NCI-H2227 (cell line): Measurements from ENCODE around the gene LCN15.
"Not testable (repeated sequence)": the region's sequence is repeated elsewhere in the genome, so short reads cannot be mapped to it uniquely, and the experiment has no call there.

Source experiments
- DNase-seq: peaks from one replicate; lab custom pipeline; 2025; ENCODE audit not compliant: unreplicated experiment; lab: John Stamatoyannopoulos, UW

Gene LCN15

DNA sequence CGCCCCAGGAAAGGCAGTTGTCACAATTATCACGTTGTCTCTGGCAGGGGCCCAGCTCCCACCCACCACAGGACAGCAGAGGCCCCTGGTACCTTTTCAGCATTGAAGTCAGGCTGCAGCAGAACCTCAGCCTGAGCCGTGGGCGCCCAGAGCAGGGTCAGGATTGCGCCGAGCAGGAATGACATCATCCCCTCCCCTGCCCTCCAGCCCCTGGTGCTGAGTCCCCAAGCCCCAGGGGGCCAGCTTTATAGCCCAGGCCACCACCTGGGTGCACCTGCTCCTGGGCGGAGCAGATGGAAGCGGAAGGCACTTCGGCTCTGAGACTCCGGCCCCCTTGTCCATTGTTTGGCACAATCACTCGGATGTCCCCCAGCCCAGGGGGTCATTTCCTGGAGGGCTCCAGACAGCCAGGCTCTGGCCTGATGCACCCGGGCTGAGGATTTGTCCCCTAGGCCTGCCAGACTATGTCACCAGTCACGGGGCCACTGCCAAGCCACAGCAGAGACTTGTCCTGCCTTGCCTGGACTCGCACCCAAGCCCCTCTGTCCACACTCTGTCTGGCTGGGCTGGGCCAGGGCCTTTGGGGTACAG, at the start of gene LCN15:
LCN15 (minus strand) TSS at position 218 of the 591 bp plus-strand sequence; CDS start at position 188, 30 bp downstream.
- DNase-seq, result no peak

DNA sequence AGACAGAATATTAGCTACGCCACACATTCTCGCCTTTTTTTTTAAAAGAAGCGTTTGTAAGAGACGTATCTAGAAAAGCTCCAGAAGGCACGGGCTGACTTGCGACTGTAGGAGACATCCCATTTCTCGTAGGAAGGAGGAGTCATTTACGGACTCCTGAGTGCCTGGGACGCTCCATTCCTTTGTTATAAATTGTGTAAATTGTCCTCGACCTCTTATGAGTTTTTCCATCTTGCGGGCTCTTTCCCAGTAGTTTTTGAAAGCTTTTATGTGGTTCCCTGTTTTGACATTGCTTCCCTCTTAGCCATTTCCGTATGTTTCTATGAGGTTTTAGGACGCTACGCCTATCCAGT, 44.5 kb upstream of the LCN15 start:
- peak; percentile 32 for DNase-seq

DNA sequence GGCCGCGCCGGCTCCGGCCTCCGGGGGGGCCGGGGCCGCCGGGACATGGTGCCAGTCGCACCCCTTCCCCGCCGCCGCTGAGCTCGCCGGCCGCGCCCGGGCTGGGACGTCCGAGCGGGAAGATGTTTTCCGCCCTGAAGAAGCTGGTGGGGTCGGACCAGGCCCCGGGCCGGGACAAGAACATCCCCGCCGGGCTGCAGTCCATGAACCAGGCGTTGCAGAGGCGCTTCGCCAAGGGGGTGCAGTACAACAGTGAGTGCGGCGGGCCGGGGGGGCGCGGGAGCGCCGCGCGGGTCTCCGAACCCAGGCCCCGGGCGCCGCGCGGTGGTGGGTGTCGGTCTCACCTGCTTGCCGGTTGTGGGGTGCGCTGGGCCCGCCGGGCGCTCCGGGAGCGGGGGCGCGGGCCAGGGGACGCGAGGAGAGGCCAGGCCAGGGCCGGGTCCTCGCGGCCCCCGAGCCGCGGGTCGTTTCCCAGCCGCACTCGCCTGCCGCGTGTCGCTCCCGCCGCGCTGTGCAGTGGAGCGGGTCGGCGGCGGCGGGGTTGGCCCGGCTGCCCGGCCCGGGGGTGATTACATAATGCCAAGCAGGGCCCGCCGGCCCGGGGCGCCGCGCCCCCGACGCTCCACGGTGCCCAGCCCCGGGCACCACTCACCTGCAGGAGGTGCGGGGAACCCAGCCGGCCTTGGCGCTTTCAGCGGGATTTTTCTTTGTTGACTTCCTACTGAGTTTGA, 43.9 kb upstream of the LCN15 start:
- DNase-seq, result no peak

- peak; percentile 79 for DNase-seq
Measured at GRCh38 chr9:136807281-136808074, 43.2 kb upstream of the LCN15 start, which contains the start of gene RABL6. Gene RABL6, plus strand, starts transcription at chr9:136807948. Its CDS starts 249 bp downstream, at chr9:136808197.

GRCh38 chr9:136806631-136807201, 42.4 kb upstream of the LCN15 start:
- DNase-seq, result no peak

DNA sequence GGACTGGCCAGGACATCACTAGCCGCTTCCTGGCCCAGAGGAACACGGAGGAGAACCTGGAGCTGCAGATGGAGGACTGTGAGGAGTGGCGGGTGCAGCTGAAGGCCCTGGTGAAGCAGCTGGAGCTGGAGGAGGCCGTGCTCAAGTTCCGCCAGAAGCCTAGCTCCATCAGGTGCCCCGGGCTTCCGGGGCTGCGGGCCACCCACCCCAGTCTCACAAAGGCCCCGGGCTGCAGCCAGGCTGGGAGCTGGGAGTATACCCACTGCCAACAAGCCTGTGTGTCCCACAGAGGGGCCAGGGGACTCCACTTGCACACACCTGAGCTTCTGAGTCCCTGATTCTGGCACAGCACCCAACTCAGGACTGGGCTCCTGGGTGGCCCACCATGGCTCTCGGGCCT, 41.7 kb upstream of the LCN15 start:
- DNase-seq, result no peak

DNA sequence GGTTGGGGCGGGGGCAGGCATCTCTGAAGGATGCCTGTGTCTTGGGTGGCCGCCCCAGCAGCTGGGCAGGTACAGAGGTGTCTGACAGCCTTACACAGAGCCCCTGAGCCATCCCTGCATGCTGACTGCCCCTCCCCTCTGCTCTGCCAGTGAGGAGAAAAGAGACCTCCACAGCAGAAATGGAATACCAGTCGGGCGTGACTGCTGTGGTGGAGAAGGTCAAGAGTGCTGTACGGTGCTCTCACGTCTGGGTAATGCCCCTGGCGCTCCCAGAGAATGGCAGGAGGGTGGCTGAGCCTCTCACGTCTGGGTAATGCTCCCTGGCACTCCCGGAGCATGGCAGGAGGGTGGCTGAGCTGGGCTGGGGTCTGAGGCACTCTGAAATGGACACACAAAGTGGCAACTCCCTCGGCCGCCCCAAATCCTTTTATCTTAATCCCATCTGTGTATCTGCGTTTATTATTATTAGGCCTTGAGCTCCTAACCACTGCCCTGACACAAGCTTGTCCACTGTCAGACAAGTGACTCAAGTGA, 41.0 kb upstream of the LCN15 start:
- DNase-seq, result no peak

- no peak for DNase-seq
Measured at GRCh38 chr9:136804509-136805206, 40.3 kb upstream of the LCN15 start.

DNA sequence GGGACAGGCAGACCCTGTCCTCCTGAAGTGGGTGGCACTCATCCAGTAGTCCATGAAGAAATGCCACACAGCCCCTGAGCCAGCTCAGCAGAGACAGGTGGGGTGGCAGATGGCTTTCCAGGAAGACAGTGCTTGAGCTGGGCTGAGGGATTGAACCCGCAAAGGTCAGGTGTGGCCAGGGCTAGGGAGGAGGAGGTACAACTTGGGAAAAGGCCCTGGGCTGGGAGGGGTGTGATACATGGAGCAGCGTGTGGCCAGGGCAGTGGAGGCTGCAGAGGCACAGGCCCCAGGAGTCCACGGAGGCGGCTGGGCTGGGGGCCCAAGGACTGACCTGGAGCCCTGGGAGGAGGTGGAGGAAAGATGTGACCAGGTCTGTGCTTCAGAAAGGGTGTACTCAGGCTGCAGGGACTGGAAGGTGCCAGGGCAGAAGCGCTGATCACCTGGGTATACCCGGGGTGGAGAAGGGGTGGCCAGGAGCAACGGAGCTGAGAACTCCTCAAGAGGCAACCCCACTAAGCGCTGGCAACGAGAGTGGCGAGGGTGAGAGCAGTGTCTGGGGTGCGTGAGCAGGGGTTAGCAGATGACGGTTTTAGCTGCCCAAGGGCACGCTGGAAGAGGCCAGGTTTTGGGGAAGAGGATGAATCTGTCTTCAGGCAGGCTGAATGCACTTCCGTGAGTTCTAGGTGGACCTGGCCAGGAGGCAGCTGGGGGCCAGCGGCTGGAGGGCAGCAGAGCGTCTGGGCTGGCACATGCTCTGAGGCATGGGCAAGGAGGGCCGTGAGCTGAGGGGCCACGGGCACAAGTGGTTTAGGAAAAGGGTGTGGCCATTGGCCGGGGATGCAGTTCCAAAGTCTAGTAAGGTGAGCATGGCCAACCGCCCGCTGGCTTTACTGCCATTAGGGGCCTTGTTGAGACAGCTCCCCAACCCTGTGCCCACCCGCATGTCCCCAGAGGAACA, 39.5 kb upstream of the LCN15 start:
- DNase-seq, result no peak

GRCh38 chr9:136803009-136803550, 38.8 kb upstream of the LCN15 start:
- DNase-seq, result not testable (repeated sequence)

GRCh38 chr9:136802321-136802720, 38.0 kb upstream of the LCN15 start:
- DNase-seq, result no peak

DNA sequence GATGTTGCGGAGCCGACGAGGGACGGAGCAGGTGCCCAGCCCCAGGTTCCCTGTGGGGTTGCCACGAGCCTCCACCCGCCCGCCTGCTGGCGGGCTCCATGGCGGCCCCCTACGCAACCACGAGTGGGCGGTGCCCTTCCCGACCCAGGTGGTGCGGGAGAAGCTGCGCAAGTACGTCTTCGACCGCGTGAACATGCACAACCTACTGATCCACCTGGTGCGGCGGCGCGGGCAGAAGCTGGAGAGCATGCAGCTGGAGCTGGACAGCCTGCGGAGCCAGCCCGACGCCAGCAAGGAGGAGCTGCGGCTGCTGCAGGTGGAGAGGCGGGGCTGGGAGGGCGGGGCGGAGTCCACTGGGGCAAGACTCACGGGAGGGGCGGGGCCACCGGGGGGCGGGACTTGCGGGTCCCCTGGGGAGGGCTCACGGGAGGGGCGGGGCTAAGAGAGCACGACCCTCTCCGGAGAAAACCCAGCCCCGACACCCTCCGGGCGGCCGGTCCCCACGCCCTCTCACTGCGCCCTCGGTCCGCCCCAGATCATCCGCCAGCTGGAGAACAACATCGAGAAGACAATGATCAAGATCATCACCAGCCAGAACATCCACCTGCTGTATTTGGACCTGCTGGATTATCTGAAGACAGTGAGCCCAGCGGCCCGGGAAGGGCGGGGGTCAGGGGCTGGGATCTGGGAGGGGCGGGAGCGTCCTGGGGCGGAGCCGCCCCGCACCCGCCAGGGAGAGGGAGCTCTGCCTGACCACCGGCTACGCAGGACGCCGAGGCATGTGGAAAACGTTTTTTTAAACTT, 35.7 kb upstream of the LCN15 start:
- peak; percentile 88 for DNase-seq

DNA sequence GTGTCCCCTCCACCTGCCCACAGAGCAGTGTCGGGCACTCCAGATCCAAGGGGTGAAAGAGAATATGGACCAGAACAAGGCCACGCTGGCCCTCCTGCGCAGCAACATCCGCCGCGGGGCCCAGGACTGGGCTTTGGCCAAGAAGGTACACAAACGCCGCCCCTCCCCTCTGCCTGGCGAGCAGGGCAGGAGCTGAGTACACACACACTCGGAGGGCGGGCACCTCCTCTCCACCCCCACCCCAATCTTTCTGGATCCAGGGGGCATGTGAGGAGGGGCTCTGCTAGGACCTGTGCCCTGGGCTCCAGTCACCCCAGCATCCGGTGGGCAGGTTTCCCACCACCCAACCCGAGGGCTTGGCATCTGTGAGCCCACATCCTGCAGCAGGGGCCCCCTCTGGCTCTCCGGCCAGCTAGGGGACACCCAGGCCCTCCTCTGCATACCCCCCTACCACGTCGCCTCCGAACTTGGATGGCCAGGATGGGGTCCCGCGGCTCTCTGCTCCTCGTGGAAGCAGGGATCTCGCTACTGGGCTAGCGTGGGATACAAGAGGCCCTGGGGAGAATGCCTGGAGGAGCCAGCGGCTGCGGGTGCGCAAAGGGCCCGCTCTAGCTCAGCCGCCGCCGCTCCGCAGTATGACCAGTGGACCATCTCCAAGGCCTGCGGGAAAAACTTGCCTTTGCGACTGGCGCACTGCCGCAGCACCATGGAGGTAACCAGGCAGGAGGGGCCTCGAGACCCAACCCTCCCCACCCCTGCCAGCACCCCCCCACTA, 34.9 kb upstream of the LCN15 start:
- DNase-seq, result peak; percentile 29

- no peak for DNase-seq
Measured at GRCh38 chr9:136798708-136799078, 34.4 kb upstream of the LCN15 start.

DNA sequence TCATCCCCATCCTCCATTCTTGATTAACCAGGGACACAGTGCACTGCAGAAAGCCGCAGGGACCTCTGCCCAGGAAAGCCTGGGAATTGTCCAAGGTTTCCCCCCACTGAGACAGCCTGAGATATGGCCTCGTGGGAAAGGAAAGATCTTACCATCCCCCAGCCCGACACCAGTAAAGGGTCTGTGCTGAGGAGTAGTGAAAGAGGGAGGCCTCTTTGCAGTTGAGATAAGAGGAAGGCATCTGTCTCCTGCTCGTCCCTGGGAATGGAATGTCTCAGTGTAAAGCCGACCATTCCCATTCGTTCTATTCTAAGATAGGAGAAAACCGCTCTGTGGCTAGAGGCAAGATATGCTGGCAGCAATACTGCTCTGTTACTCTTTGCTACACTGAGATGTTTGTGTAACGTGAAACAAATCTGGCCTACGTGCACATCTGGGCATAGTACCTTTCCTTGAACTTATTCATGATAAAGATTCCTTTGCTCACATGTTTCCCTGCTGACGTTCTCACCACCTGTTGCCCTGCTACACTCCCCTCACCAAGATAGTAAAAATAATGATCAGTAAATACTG, 32.5 kb upstream of the LCN15 start:
- DNase-seq, result not testable (repeated sequence)

GRCh38 chr9:136796238-136796774, 32.0 kb upstream of the LCN15 start, which contains the start of gene CCDC183:
Gene CCDC183, plus strand, starts transcription at chr9:136796338. Its CDS starts 60 bp downstream, at chr9:136796398.
- DNase-seq, result no peak

DNA sequence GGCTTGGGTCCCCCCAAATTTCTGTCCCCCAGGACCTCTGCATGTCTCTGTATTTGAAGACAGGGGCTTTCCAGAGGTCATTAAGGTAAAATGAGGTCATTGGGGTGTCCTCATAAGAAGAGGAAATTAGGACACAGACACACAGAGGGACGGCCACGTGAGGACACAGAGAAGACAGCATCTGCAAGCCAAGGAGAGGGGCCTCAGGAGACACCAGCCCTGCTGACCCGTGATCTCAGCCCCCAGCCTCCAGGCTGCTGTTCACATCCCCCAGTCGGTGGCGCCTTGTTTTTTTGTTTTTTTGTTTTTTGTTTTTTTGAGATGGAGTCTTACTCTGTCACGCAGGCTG, 30.7 kb upstream of the LCN15 start:
- no peak for DNase-seq
